RWPE2 (cell line): ENCODE results near the gene TAOK2.
"Not testable (repeated sequence)": the region's sequence is repeated elsewhere in the genome, so short reads cannot be mapped to it uniquely, and the experiment has no call there.

Source experiments
- ATAC-seq: fragments of 200-7000 bp; cut with Tn5 transposase; 3 replicates; pipeline ENCODE4 v1.9.1; 2021; ENCODE audit warnings: low read depth
- DNase-seq: peaks from one replicate; pipeline ENCODE4 v3.0.0-alpha.2; 2020; ENCODE audit warnings: low spot score
- H3K27ac ChIP-seq: fragments of 450-650 bp; 2 replicates; pipeline ENCODE4 v1.5.1; 2017; ENCODE audit warnings: mild to moderate bottlenecking; ENCODE audit not compliant: poor library complexity, severe bottlenecking
- H3K27me3 ChIP-seq: fragments of 250-450 bp; sonication (Bioruptor Pico); 2 replicates; pipeline ENCODE4 v1.5.1; 2021; ENCODE audit warnings: mild to moderate bottlenecking, moderate library complexity; ENCODE audit not compliant: insufficient read depth, poor library complexity, severe bottlenecking
- H3K36me3 ChIP-seq: fragments of 250-450 bp; sonication (Bioruptor Pico); 2 replicates; pipeline ENCODE4 v1.5.1; 2020; ENCODE audit warnings: low read depth, mild to moderate bottlenecking, moderate library complexity
- H3K4me1 ChIP-seq: fragments of 250-450 bp; sonication (Bioruptor Pico); 2 replicates; pipeline ENCODE4 v1.5.1; 2021; ENCODE audit warnings: mild to moderate bottlenecking, moderate library complexity; ENCODE audit not compliant: insufficient read depth, poor library complexity, severe bottlenecking
- H3K4me3 ChIP-seq: fragments of 250-450 bp; sonication (Bioruptor Pico); 2 replicates; pipeline ENCODE4 v1.5.1; 2021; ENCODE audit warnings: mild to moderate bottlenecking, moderate library complexity; ENCODE audit not compliant: severe bottlenecking
- H3K9me3 ChIP-seq: fragments of 250-450 bp; sonication (Bioruptor Pico); 2 replicates; pipeline ENCODE4 v1.5.1; 2021; ENCODE audit warnings: mild to moderate bottlenecking, moderate library complexity; ENCODE audit not compliant: severe bottlenecking
- TF ChIP-seq, protein P1 (sequence below): fragments of 450-650 bp; IDR thresholded peaks from one replicate; pipeline ENCODE4 v1.5.1; 2017; ENCODE audit warnings: mild to moderate bottlenecking, moderate library complexity; ENCODE audit not compliant: poor library complexity, severe bottlenecking

TAOK2 gene

DNA sequence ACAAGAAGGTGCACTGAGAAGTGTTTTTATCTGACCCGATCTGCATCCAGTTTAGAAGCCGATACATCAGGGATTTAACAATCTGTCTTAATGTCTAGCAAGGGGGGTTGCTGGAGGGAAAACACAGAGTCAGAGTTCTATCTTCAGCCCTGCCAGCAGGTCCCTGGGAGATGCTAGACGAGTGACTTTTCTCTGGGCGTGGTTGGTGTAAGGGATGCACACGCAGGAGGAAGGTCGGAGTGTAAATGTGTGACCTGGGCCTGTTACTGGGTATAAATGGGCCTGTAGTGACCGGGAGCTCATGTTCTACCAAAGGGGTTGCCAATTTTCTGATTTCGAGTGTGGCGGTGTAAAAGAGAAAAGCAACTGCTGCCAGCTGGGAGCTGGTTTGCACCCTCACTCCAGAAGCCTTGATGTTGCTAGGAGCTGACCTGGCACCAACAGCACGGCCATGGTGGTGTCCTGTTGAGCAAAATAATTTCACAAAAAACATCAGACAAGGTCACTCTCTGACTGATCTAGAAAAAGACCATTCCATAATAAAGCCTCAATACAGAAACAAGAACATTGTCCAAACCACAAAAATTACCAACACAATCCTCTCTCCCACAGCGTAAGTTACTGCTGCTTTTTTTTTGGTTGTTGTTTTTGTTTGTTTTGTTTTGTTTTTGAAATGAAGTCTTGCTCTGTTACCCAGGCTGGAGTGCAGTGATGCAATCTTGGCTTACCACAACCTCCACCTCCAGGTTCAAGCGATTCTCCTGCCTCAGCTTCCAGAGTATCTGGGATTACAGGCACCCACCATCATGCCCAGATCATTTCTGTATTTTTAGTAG, 46.4 kb upstream of the TAOK2 start:
- DNase-seq (no peak), ATAC-seq (no peak)
- Histone ChIP-seq H3K36me3 (peaks cover 12% of the 10 kb centered on the region; the same call in 1 of the 2 replicates), H3K4me3 (peak overlapping the region; percentile 77), H3K9me3 (no peaks in the 10 kb centered on the region), H3K27ac (peak overlapping the region; percentile 48), H3K27me3 (no peaks in the 10 kb centered on the region), H3K4me1 (peaks cover 9% of the 10 kb centered on the region)
- TF ChIP-seq, protein P1, sequence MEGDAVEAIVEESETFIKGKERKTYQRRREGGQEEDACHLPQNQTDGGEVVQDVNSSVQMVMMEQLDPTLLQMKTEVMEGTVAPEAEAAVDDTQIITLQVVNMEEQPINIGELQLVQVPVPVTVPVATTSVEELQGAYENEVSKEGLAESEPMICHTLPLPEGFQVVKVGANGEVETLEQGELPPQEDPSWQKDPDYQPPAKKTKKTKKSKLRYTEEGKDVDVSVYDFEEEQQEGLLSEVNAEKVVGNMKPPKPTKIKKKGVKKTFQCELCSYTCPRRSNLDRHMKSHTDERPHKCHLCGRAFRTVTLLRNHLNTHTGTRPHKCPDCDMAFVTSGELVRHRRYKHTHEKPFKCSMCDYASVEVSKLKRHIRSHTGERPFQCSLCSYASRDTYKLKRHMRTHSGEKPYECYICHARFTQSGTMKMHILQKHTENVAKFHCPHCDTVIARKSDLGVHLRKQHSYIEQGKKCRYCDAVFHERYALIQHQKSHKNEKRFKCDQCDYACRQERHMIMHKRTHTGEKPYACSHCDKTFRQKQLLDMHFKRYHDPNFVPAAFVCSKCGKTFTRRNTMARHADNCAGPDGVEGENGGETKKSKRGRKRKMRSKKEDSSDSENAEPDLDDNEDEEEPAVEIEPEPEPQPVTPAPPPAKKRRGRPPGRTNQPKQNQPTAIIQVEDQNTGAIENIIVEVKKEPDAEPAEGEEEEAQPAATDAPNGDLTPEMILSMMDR, result no peak

DNA sequence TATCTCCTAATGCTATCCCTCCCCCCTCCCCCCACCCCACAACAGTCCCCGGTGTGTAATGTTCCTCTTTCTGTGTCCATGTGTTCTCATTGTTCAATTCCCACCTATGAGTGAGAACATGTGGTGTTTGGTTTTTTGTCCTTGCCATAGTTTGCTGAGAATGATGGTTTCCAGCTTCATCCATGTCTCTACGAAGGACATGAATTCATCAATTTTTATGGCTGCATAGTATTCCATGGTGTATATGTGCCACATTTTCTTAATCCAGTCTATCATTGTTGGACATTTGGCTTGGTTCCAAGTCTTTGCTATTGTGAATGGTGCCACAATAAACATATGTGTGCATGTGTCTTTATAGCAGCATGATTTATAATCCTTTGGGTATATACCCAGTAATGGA, 41.9 kb upstream of the TAOK2 start:
- H3K4me3 ChIP-seq, ATAC-seq, H3K27me3 ChIP-seq, H3K36me3 ChIP-seq, H3K4me1 ChIP-seq, H3K27ac ChIP-seq, H3K9me3 ChIP-seq, DNase-seq: not testable (repeated sequence)

DNA sequence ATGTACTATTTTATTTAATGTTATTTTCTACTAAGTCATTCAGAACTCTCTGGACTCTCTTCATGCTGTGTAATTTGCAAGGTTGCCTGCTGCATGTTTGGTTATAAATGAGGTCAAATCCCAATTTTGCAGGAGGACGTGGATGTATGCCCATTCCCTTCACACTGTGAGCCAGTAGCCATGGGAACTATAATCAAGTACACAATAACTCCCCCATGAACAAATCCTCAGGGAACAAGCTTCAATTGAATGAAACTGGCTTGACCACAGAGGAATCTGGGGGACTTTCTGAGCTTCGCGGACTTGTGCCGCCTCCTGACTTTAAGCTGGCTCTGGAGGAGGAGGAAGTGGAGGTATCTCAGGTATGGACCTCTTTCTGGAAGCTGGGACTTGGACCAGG, 33.0 kb upstream of the TAOK2 start:
- ATAC-seq (no peak), DNase-seq (no peak)
- Histone ChIP-seq H3K4me1 (peaks cover 13% of the 10 kb centered on the region), H3K4me3 (no peak overlapping the region), H3K27ac (no peak overlapping the region), H3K27me3 (no peaks in the 10 kb centered on the region), H3K9me3 (no peaks in the 10 kb centered on the region), H3K36me3 (no peaks in the 10 kb centered on the region)
- TF ChIP-seq, protein P1, result no peak

DNA sequence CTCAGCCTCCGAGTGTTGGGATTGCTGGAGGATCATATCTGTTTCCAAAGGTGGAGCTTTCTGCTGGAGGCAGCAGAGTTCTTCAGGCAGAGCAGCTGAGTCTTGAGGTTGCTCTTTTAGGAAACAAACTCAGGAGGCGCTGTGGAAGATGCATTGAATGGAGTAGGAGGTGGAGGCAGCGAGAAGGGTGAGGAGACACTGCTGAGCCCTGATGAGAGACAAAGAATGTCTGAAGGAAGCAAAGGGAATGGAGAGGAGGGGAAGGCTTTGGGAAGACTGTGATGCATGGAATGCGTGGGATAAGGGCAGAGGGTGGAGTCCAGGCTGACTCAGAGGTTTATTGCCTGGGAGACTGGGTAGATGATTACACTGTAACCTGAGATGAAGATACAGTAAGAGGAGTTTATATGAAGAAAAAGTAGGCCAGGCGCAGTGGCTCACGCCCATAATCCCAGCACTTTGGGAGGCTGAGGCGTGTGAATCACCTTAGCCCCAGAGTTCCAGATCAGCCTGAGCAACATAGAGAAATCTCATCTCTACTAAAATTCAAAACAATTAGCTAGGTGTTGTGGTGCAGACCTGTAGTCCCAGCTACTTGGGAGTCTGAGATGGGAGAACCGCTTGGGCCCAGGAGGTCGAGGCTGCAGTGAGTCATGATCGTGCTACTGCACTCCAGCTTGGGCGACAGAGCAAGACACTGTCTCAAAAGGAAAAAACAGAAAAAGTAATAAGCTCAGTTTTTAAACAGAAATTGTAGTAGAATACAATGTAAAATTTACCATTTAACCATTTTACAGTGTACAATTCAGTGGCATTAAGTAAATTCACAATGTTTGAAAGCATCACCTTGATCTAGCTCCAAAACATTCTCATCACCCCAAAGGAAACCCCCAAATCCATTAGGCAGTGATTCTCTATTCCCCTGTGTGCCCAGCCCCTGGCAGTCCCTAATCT, 29.5 kb upstream of the TAOK2 start:
- Histone ChIP-seq H3K27ac (peak overlapping the region; percentile 78), H3K4me1 (peaks cover 13% of the 10 kb centered on the region), H3K36me3 (no peaks in the 10 kb centered on the region), H3K9me3 (no peaks in the 10 kb centered on the region), H3K4me3 (no peak overlapping the region), H3K27me3 (no peaks in the 10 kb centered on the region)
- DNase-seq (peak; percentile 85), ATAC-seq (peak; percentile 99)
- TF ChIP-seq, protein P1, result peak; percentile 24

DNA sequence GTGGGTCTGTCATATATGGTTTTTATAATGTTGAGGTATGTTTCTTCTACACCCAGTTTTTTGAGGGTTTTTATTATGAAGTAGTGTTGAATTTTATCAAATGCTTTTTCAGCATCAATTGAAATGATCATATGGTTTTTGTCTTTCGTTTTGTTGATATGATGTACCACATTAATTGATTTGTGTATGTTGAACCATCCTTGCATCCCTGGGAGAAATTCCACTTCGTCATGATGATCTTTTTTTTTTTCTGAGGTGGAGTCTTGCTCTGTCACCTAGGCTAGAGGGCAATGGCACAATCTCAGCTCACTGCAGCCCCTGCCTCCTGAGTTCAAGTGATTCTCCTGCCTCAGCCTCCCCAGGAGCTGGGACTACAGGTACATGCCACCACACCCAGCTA, 25.8 kb upstream of the TAOK2 start:
- peaks cover 13% of the 10 kb centered on the region for H3K4me1 ChIP-seq
- no peaks in the 10 kb centered on the region for H3K36me3 ChIP-seq
- no peaks in the 10 kb centered on the region for H3K27me3 ChIP-seq
- H3K4me3 ChIP-seq, result no peak overlapping the region
- DNase-seq (no peak), ATAC-seq (no peak)
- H3K9me3 ChIP-seq, result no peaks in the 10 kb centered on the region
- TF ChIP-seq, protein P1, result no peak
- no peak overlapping the region for H3K27ac ChIP-seq
